Measurements from ENCODE around the gene CTNNBL1.

The CTNNBL1 gene

DNA sequence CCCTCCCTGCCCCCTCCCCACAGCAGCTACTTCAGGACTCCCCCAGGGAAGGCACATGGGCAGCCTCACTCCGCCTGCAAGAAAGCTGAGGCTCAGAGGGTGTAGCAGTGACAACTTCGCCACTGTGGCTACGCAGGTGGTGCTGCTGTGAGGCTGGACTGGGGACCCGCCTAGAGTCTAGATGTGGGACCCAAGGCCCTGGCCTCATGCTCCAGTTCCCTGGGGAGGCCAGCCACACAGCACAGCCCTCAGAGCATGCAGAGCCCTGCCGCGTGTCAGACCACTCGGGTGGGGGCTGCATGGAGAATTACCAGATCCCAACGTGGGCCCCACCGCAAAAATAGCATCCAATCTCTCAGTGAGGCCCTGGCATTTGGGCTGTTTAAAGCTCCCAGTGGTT lies 178.3 kb downstream of the CTNNBL1 start:
- TF ChIP-seq, protein P1, sequence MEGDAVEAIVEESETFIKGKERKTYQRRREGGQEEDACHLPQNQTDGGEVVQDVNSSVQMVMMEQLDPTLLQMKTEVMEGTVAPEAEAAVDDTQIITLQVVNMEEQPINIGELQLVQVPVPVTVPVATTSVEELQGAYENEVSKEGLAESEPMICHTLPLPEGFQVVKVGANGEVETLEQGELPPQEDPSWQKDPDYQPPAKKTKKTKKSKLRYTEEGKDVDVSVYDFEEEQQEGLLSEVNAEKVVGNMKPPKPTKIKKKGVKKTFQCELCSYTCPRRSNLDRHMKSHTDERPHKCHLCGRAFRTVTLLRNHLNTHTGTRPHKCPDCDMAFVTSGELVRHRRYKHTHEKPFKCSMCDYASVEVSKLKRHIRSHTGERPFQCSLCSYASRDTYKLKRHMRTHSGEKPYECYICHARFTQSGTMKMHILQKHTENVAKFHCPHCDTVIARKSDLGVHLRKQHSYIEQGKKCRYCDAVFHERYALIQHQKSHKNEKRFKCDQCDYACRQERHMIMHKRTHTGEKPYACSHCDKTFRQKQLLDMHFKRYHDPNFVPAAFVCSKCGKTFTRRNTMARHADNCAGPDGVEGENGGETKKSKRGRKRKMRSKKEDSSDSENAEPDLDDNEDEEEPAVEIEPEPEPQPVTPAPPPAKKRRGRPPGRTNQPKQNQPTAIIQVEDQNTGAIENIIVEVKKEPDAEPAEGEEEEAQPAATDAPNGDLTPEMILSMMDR (conservative IDR thresholded peaks at IDR 0.05; ENCODE audit: low read depth, low read length), result no peak
- H2AFZ ChIP-seq (ENCODE audit: low read depth), result no peak overlapping the region
- H3K9ac ChIP-seq, result no peak overlapping the region

DNA sequence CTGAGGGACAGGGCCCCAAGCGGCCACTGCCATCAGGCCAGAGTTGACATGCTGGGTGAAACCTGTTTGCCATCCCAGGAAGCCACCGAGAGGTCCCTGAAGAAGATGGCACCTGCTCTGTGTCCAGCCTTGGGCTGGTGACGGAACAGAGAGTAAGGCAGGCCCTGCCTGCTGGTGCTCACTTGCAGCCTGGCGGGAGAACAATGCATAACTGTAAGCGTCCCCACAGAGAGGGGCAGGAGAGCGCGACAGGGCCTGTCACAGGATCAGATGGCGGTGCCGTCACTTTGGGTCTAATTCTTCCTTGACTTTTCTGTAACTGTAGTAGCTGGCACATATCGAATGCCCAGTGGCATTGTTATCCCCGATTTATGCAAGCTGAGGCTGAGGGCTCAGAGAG lies 180.1 kb downstream of the CTNNBL1 start:
- TF ChIP-seq, protein P1 (conservative IDR thresholded peaks at IDR 0.05; ENCODE audit: low read depth, low read length), result no peak
- Histone ChIP-seq H3K4me1 (ENCODE audit: low read depth, poor library complexity, severe bottlenecking) (no peaks in the 10 kb centered on the region), H4K20me1 (ENCODE audit: insufficient read depth) (no peaks in the 10 kb centered on the region), H3K9ac (no peak overlapping the region), H3K27ac (no peak overlapping the region), H3K36me3 (ENCODE audit: insufficient read depth) (no peaks in the 10 kb centered on the region), H3K4me3 (IDR thresholded peaks at IDR 0.05; ENCODE audit: insufficient read depth, low read depth, low read length) (no peak overlapping the region), H3K4me2 (no peak overlapping the region), H3K27me3 (ENCODE audit: insufficient read depth, low read depth) (no peaks in the 10 kb centered on the region), H2AFZ (ENCODE audit: low read depth) (no peak overlapping the region), H3K79me2 (ENCODE audit: insufficient read depth, low read depth) (no peaks in the 10 kb centered on the region)

More for the DNA sequence above, 178.3 kb downstream of the CTNNBL1 start:
- no peak overlapping the region for H3K4me2 ChIP-seq
- no peaks in the 10 kb centered on the region for H3K27me3 ChIP-seq (ENCODE audit: insufficient read depth, low read depth)
- H3K4me3 ChIP-seq (IDR thresholded peaks at IDR 0.05; ENCODE audit: insufficient read depth, low read depth, low read length), result no peak overlapping the region
- no peak overlapping the region for H3K27ac ChIP-seq
- H3K4me1 ChIP-seq (ENCODE audit: low read depth, poor library complexity, severe bottlenecking), result no peaks in the 10 kb centered on the region
- H3K36me3 ChIP-seq (ENCODE audit: insufficient read depth), result no peaks in the 10 kb centered on the region
- H4K20me1 ChIP-seq (ENCODE audit: insufficient read depth), result no peaks in the 10 kb centered on the region
- no peaks in the 10 kb centered on the region for H3K79me2 ChIP-seq (ENCODE audit: insufficient read depth, low read depth)

DNA sequence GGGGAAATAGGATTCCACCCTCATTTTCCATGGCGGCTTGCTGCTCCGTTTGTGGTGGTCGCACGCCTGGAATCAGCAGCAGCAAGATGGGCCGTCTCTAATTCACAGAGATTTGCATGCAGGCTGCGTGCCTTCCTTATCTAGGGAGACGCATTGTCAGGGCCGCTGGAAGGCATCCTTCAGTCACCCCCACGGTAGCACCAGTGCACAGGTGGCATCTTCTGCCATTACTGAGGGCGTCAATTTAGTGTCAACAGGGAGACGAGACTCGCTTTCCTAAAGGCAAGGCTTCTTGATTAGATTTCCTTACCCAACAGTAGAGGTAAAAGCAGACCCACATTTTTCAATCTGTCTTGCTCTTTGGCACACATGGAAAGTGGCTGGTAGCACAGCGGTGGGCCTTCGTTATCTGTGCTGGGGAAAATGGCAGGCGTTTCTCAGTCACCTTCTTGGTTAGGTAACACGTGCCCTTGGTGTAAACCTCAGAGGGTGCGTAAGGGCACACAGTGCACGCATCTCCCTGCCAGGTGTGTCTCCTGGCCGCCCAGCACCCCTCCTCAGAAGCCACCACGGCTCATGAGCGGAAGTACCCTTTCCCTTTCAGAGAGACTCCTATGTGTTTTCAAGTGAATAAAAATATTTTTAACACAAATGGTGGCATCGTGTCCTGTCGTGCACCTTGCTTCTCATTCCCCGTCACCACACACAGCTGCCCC lies 181.8 kb downstream of the CTNNBL1 start:
- Histone ChIP-seq H3K27me3 (ENCODE audit: insufficient read depth, low read depth) (no peaks in the 10 kb centered on the region), H2AFZ (ENCODE audit: low read depth) (no peak overlapping the region)
- TF ChIP-seq, protein P1 (conservative IDR thresholded peaks at IDR 0.05; ENCODE audit: low read depth, low read length), result no peak

DNA sequence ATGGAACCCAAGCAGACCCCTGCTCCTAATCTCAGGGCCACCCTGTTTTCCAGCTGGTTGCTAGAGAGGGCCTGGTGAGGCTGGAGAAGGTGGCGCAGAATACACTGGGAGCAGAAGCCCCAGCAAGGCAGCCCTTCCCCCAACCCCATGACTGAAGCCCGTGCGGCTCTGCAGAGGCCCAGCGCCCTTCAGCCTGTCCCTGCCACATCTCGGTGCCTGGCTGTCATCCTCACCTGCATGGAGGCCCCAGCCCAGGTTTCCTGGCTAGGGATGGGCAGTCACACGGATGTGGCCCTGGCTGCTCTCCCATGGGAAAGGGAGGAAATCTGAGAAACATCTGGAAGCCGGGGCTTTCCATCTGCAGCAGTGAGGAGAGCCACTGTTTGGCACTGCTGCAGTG lies 183.0 kb downstream of the CTNNBL1 start:
- H3K27ac ChIP-seq, result no peak overlapping the region
- no peaks in the 10 kb centered on the region for H3K79me2 ChIP-seq (ENCODE audit: insufficient read depth, low read depth)
- no peak overlapping the region for H3K9ac ChIP-seq
- H3K4me1 ChIP-seq (ENCODE audit: low read depth, poor library complexity, severe bottlenecking), result no peaks in the 10 kb centered on the region
- H3K4me3 ChIP-seq (IDR thresholded peaks at IDR 0.05; ENCODE audit: insufficient read depth, low read depth, low read length), result no peak overlapping the region
- H4K20me1 ChIP-seq (ENCODE audit: insufficient read depth), result no peaks in the 10 kb centered on the region
- H3K36me3 ChIP-seq (ENCODE audit: insufficient read depth), result no peaks in the 10 kb centered on the region
- no peak overlapping the region for H2AFZ ChIP-seq (ENCODE audit: low read depth)
- TF ChIP-seq, protein P1 (conservative IDR thresholded peaks at IDR 0.05; ENCODE audit: low read depth, low read length), result no peak
- no peak overlapping the region for H3K4me2 ChIP-seq
- no peaks in the 10 kb centered on the region for H3K27me3 ChIP-seq (ENCODE audit: insufficient read depth, low read depth)

More for the DNA sequence above, 181.8 kb downstream of the CTNNBL1 start:
- H3K79me2 ChIP-seq (ENCODE audit: insufficient read depth, low read depth), result no peaks in the 10 kb centered on the region
- H3K36me3 ChIP-seq (ENCODE audit: insufficient read depth), result no peaks in the 10 kb centered on the region
- no peaks in the 10 kb centered on the region for H4K20me1 ChIP-seq (ENCODE audit: insufficient read depth)
- H3K27ac ChIP-seq, result no peak overlapping the region
- H3K9ac ChIP-seq, result no peak overlapping the region
- no peaks in the 10 kb centered on the region for H3K4me1 ChIP-seq (ENCODE audit: low read depth, poor library complexity, severe bottlenecking)
- H3K4me3 ChIP-seq (IDR thresholded peaks at IDR 0.05; ENCODE audit: insufficient read depth, low read depth, low read length), result no peak overlapping the region
- no peak overlapping the region for H3K4me2 ChIP-seq
